Skeletal muscle satellite cell (primary cell): ENCODE measurements around the gene GRID1.

Experiments
- H3K27me3 ChIP-seq: 2 replicates; pipeline ENCODE4 v1.7.0; 2013; ENCODE audit warnings: low read length; ENCODE audit not compliant: control insufficient read depth, insufficient read depth
- H3K36me3 ChIP-seq: 2 replicates; pipeline ENCODE4 v1.7.0; 2013; ENCODE audit warnings: mild to moderate bottlenecking, control low read depth, low read length; ENCODE audit not compliant: insufficient read depth
- H3K4me1 ChIP-seq: 2 replicates; pipeline ENCODE4 v1.7.0; 2013; ENCODE audit warnings: low read length; ENCODE audit not compliant: control insufficient read depth, insufficient read depth
- H3K4me2 ChIP-seq: 2 replicates; pipeline ENCODE4 v1.7.0; 2013; ENCODE audit warnings: mild to moderate bottlenecking, low read length
- H3K4me3 ChIP-seq: 2 replicates; pipeline ENCODE4 v1.7.0; 2013; ENCODE audit warnings: low read length
- H3K9ac ChIP-seq: 2 replicates; pipeline ENCODE4 v1.7.0; 2013; ENCODE audit warnings: mild to moderate bottlenecking, low read depth, low read length, moderate library complexity
- H3K9me3 ChIP-seq: replicated peaks from 2 replicates; pipeline ENCODE4 v1.7.0; 2013; ENCODE audit warnings: mild to moderate bottlenecking, control low read depth, low read length

Gene GRID1

DNA sequence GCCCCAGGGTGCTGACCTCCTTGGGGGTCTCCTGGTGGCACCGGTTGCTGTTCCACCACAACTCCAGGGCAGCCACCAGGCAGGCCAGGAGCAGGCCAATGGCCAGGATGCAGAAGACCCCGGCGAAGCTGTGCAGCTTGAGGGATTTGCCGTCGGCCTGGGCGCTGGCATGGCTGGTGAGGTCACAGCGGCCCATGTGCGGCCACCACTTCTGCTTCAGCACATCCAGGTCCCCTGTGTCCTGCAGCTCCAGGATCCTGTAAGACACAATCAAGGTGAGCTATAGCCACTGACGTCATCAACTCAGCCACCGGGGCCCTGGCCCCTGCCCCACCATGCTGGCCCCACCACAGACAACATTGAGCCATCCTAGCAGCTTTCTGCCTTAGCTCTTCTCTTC lies 753.2 kb downstream of the GRID1 start:
- no peaks in the 10 kb centered on the region for H3K27me3 ChIP-seq
- H3K9ac ChIP-seq: no peak overlapping the region
- H3K4me3 ChIP-seq: no peak overlapping the region
- H3K36me3 ChIP-seq: no peaks in the 10 kb centered on the region
- H3K4me2 ChIP-seq: no peak overlapping the region
- no peaks in the 10 kb centered on the region for H3K9me3 ChIP-seq
- H3K4me1 ChIP-seq: no peaks in the 10 kb centered on the region

DNA sequence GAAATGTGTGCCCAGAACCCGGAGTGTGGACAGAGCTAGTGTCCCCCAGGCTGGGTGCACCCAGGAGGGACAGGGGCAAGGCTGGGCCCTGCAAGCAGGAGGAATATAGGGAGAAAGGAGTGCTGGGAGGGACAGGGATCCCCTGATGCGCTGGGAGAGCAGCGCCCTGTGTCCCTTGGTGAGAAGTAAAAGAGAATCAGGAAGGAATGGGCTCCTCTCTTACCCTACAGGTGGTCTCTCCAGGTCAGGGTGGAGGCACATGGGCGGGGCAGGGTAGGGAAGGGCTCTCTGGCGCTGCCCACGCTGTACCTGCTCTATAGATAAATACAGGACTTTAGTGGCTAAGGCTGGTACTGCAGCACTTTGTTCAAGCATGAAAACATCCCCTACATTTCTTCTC lies 753.8 kb downstream of the GRID1 start:
- Histone ChIP-seq H3K4me3 (no peak overlapping the region), H3K27me3 (no peaks in the 10 kb centered on the region), H3K9ac (no peak overlapping the region), H3K9me3 (no peaks in the 10 kb centered on the region), H3K4me1 (no peaks in the 10 kb centered on the region), H3K36me3 (no peaks in the 10 kb centered on the region), H3K4me2 (no peak overlapping the region)

DNA sequence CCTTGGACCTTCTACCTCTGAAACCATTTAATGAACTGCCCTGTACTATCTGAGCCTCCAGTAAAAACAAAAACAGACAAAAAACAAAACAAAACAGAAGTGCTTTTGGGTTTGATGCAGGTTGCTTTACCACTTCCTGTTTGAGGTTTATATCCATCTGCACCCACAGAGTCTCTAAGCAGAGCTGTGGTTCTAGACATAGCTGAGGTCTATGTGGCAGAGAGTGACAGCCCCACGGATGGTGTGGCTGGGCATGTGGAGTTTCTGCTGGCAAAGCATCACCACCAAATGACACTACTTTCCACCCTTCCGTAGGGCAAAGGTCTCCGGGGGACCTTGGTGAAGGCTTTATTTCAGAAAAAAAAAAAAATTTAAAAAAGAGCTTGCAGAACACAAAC lies 754.2 kb downstream of the GRID1 start:
- Histone ChIP-seq H3K4me1 (no peaks in the 10 kb centered on the region), H3K4me3 (no peak overlapping the region), H3K27me3 (no peaks in the 10 kb centered on the region), H3K9me3 (no peaks in the 10 kb centered on the region), H3K36me3 (no peaks in the 10 kb centered on the region), H3K9ac (no peak overlapping the region), H3K4me2 (no peak overlapping the region)

DNA sequence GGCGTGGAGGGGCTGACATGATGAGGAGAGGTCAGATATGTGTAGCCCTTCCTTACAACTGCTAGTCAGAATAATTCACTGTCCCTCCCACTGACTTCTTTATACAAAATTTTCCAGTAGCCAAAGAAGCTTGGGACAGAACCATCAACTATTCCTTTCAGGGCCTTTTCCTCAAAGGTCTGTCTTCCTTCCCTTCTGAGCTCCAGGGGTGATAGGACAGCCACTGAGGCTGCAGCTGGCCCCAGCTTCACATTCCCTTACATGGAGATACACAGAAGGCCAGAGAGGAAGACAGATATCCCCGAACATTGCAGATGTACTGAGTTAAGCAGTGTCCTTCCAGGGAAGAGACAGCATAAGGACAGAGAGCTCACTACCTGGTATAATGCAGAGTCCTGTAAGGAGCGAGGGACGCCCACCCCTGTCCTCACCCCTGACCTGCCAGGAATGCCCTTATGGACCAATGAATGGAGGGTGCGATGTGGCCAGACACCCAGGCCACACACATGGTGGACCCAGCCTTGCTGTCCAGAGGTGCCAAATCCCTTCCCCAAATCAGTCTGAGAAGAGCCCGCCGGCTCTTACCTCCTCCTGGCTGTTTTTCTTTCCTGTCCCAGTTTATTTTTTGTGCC lies 754.7 kb downstream of the GRID1 start:
- no peak overlapping the region for H3K4me3 ChIP-seq
- no peaks in the 10 kb centered on the region for H3K9me3 ChIP-seq
- no peaks in the 10 kb centered on the region for H3K27me3 ChIP-seq
- no peak overlapping the region for H3K4me2 ChIP-seq
- H3K36me3 ChIP-seq: no peaks in the 10 kb centered on the region
- no peak overlapping the region for H3K9ac ChIP-seq
- no peaks in the 10 kb centered on the region for H3K4me1 ChIP-seq

DNA sequence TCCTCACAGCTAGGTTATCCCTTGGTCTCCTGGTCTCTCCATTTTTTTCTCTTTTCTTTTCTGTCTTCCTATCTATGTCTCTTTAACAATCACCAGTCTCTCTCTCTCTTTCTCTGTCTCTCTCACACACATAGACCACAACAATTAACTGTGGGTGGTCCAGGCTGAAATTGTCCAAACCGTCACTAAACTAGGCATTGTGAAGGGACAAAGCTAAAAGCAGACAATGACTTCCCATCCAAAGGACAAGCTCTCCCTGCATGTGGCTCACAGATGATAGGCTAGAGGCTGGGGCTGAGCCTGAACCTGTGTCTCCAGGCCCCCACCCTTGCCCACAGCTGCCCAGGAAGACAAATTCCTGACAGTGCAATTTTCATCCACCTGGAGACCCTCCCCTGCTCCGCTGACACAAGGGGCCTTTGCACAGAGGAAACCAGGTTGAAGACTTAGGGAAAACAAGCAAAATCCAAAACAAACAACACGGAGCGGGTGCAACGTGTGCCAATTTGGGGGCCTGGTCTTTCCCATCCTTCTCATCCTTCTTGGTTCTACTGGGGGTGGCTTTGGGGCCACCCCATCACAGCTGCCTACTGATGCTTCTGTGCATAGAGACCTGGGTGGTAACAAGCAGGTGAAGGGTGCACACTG lies 755.4 kb downstream of the GRID1 start:
- Histone ChIP-seq H3K36me3 (no peaks in the 10 kb centered on the region), H3K4me3 (no peak overlapping the region), H3K4me1 (no peaks in the 10 kb centered on the region), H3K9me3 (no peaks in the 10 kb centered on the region), H3K27me3 (no peaks in the 10 kb centered on the region), H3K4me2 (no peak overlapping the region), H3K9ac (no peak overlapping the region)

DNA sequence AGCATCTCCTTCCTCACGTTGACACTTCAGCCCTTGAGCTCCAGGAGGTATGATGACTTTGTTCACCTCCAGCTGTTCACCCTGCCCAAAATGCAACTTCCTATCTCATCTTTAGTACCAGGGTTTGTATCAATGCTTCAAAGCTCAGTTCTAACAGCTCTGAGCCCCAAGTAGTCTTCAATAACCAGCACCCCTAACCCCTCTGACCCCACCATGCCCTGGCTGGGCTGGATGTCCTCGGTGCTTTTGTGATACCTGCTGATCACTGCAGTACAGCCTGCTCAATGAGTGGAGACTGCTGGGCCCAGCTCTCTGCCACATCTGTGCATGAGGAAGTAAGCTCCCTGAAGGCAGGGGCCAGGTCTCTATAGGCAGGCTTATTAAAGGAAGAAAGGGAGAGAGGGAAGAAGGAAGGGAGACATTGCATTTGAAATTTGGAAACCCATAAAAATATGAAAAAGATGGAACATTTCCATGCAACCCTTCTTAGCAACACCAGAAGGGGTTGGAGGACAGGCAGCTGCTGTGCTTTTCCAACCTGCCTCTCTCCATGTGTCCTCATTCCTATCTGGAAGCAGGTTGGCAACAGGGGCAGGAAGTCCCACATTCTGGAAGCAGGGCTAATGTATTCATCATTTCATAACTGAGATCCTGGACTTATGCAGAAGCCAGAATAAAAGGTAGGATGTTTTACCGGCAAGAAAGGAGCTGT lies 756.1 kb downstream of the GRID1 start:
- H3K4me2 ChIP-seq: no peak overlapping the region
- H3K4me1 ChIP-seq: no peaks in the 10 kb centered on the region
- no peak overlapping the region for H3K9ac ChIP-seq
- no peaks in the 10 kb centered on the region for H3K27me3 ChIP-seq
- H3K36me3 ChIP-seq: no peaks in the 10 kb centered on the region
- no peak overlapping the region for H3K4me3 ChIP-seq
- H3K9me3 ChIP-seq: no peaks in the 10 kb centered on the region

DNA sequence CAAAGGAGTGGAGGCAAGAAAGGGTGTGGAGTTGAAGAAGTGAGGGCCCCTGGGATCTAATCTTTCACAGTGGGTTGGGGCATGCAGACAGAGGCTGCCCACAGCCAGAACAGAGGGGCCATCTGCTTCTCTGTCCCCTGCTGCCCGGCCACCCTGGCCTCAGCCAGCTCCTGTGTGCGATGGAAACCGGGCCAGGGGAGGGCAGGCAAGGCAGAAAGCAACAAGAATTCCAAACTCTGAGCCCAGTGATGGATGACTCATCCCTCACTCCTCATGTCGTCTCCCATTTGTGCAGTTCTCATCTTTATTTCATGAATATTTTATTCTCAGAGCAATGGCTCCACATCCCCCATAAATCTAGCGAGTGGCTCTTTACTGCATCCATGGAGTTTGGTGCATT lies 757.1 kb downstream of the GRID1 start:
- H3K4me1 ChIP-seq: no peaks in the 10 kb centered on the region
- no peak overlapping the region for H3K4me2 ChIP-seq
- H3K9me3 ChIP-seq: no peaks in the 10 kb centered on the region
- no peaks in the 10 kb centered on the region for H3K36me3 ChIP-seq
- H3K4me3 ChIP-seq: no peak overlapping the region
- H3K9ac ChIP-seq: no peak overlapping the region
- H3K27me3 ChIP-seq: no peaks in the 10 kb centered on the region

DNA sequence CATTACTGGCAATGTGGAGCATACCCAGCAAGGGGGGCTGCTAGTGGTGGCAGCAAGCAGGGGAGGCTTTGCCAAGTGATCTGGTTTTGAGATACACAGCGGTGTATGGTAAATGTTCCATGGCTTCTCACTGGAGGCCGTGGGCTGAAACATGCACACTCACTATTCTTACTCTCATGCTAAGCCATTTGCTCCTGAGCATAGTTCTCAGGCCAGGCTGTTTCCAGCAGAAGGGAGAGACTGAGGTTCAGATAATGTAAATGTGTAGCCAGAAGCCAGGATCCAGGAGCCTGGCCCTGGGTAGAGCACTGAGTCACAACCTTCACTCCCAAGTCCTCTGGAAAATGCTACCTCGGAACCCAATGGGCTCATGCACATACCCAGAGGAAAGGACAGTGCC lies 757.9 kb downstream of the GRID1 start:
- Histone ChIP-seq H3K36me3 (no peaks in the 10 kb centered on the region), H3K4me1 (no peaks in the 10 kb centered on the region), H3K27me3 (no peaks in the 10 kb centered on the region), H3K4me3 (no peak overlapping the region), H3K4me2 (no peak overlapping the region), H3K9me3 (no peaks in the 10 kb centered on the region), H3K9ac (no peak overlapping the region)

DNA sequence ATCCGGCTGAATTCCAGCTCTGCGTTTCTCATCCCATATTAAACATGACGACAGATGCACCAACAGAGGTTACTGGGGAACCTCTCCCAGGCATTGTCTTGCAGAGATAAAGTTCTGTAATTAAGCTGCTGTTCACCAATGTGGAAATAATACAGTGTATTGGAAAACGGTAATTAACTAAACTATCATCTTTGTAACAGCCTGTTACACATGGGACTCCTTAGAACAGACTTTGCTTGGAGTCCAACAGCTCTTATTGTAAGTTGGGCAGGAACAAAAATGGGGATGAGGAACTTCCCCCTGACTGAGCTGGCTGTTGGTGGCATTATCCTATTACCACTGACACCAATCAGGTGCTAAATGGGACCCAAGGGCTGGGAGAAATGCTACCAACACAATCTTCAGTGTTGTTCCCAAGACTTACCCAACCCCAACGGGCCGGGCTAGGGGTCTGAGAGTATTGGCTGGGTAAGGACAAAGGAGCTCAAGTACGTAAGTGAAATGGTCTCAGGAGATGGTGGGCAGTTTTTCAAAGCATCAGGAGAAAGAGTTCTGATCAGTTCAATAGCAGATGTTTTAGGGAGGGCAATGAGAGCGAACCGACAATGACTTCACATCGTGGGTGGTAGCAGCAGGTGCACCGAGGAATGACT lies 759.4 kb downstream of the GRID1 start:
- Histone ChIP-seq H3K9ac (no peak overlapping the region), H3K27me3 (no peaks in the 10 kb centered on the region), H3K4me2 (no peak overlapping the region), H3K4me1 (no peaks in the 10 kb centered on the region), H3K9me3 (no peaks in the 10 kb centered on the region), H3K36me3 (no peaks in the 10 kb centered on the region), H3K4me3 (no peak overlapping the region)

DNA sequence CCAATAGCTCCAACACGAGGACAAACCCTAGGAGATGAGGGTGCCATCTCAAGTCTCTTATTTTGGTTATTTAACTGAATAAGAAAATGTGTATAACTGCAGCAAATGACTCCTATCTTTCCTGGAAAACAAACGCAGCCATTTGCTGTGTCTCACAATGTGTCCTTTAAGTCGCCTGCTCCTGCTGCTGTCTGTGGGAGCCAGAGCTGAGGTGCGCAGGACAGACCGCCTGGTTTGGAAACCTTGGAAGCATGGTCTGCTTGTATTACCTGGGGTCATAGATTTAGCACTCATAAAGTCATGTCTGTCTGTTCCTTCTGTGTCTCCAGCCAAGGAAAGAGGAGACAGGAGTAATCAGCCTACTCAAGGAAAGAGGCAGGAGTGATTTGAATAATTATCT lies 760.2 kb downstream of the GRID1 start:
- Histone ChIP-seq H3K9me3 (no peaks in the 10 kb centered on the region), H3K4me1 (no peaks in the 10 kb centered on the region), H3K9ac (no peak overlapping the region), H3K4me3 (no peak overlapping the region), H3K27me3 (no peaks in the 10 kb centered on the region), H3K36me3 (no peaks in the 10 kb centered on the region), H3K4me2 (no peak overlapping the region)

DNA sequence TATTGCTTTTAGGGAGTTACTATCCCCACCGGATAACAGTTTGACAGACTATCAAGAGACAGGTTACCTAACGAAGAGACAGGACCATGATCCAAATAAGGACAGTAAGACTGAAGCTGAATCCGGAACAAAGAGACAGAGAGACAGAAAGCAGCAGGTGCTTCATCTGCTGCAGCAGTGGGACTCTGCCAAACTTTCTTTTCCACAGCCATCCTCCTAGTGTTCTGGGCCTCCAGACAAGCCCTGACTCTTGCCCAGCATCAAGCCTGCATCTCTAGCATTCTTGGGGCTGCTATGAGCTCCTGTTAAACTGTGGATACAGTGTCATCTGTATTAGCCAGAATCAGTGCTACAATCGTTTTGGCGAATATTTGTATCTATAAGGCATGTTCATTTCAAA lies 761.7 kb downstream of the GRID1 start:
- Histone ChIP-seq H3K4me3 (no peak overlapping the region), H3K27me3 (no peaks in the 10 kb centered on the region), H3K9ac (no peak overlapping the region), H3K36me3 (no peaks in the 10 kb centered on the region), H3K4me2 (no peak overlapping the region), H3K9me3 (no peaks in the 10 kb centered on the region), H3K4me1 (no peaks in the 10 kb centered on the region)
